Duodenal mucosa (tissue), 2 donors: ENCODE results near the gene RNASE8.

Experiments
- H3K27ac ChIP-seq: one replicate; pipeline ENCODE4 v1.7.0; 2013; ENCODE audit warnings: low read depth, low read length
- H3K27me3 ChIP-seq, 2 donors: one replicate each; pipeline ENCODE4 v1.7.0; 2013; ENCODE audit warnings: low read length in 2 of 2, control low read depth in 1 of 2; ENCODE audit not compliant: insufficient read depth in 2 of 2, control insufficient read depth in 1 of 2
- H3K36me3 ChIP-seq, 2 donors: one replicate each; pipeline ENCODE4 v1.7.0; 2013; ENCODE audit warnings: low read length in 2 of 2, control low read depth in 1 of 2; ENCODE audit not compliant: insufficient read depth in 2 of 2, control insufficient read depth in 1 of 2
- H3K4me1 ChIP-seq, 2 donors: one replicate each; pipeline ENCODE4 v1.7.0; 2013; ENCODE audit warnings: low read length in 2 of 2, control low read depth in 1 of 2; ENCODE audit not compliant: insufficient read depth in 2 of 2, control insufficient read depth in 1 of 2
- H3K4me3 ChIP-seq, 2 donors: one replicate each; pipeline ENCODE4 v1.7.0; 2013; ENCODE audit warnings: low read length in 2 of 2, low read depth in 1 of 2
- H3K9ac ChIP-seq, 2 donors: one replicate each; pipeline ENCODE4 v1.7.0; 2013; ENCODE audit warnings: low read length in 2 of 2, low read depth in 1 of 2
- H3K9me3 ChIP-seq, 2 donors: one replicate each; pipeline ENCODE4 v1.7.0; 2013; ENCODE audit warnings: low read length in 2 of 2, control low read depth in 1 of 2; ENCODE audit not compliant: control insufficient read depth in 1 of 2

The RNASE8 gene

DNA sequence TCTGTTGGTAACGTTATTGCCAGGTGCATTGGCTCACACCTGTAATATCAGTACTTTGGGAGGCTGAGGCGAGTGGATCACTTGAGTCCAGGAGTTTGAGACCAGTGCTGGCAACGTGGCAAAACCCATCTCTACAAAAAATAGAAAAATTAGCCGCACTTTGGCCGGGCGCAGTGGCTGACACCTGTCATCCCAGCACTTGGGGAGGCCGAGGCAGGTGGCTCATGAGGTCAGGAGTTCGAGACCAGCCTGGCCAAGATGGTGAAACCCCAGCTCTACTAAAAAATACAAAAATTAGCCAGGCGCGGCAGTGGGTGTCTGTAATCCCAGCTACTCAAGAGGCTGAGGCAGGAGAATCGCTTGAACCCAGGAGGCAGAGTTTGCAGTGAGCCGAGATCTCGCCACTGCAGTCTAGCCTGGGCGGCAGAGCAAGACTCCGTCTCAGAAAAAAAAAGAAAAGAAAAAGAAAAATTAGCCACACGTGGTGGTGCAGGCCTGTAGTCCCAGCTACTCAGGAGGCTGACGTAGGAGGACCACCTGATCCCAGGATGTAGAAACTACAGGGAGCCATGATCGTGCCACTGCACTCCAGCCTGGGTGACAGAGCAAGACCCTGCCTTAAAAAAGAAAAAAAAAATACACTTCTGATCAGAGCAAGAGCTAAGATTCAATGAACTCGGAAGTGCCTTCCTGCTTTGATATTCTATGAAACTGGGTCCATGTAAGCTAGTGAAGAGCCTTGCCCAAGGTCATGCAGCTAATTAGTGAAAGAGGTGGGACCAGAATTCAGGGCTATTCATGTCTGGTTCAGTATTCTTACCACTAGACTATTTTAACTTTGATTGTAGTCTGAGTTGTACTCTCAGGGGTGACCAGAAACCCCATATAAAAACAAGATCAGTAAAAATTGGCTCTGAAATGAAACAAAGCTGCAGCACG is 4.2 kb upstream of the RNASE8 start:
- Histone ChIP-seq H3K9ac (no peak overlapping the region), H3K27me3 (no peaks in the 10 kb centered on the region), H3K36me3 (no peaks in the 10 kb centered on the region), H3K4me1 (peaks cover 28 to 31% of the 10 kb centered on the region in 2 donors), H3K27ac (no peak overlapping the region), H3K9me3 (no peaks in the 10 kb centered on the region), H3K4me3 (no peak overlapping the region)

DNA sequence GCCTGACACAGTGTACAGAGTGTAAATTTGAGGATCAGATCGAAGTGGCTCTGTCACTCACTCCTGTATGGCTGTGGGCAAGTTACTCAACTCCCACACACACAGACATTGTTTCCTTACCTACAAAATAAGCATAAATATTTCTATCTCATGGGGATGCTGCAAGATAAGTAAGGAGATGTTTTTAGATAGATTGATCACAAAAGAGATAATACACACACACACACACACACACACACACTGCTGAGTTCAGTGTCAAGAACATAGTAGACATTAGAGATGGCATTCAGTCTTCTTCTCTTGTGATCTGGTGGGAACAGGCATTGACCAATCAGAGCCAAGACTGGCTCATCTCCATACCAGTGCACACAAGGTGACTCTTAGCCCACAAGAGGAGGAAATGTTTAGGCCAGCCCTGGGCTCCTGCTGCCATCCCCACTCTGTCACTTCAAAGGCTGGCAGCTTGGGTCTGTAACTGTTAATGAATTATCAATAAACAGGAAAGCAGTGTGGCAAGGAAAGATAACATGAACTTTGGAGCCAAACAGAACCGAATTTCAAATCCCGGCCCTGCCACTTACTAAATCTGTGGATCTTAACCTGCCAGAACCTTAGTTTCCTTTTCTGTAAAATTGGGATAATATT is 3.4 kb upstream of the RNASE8 start:
- Histone ChIP-seq H3K4me1 (peaks cover 28 to 31% of the 10 kb centered on the region in 2 donors), H3K36me3 (no peaks in the 10 kb centered on the region), H3K4me3 (peak overlapping the region in 1 of 2 donors; percentile 27), H3K9me3 (no peaks in the 10 kb centered on the region), H3K27me3 (no peaks in the 10 kb centered on the region), H3K27ac (no peak overlapping the region), H3K9ac (no peak overlapping the region)

GRCh38 chr14:21054768-21055145 is 2.9 kb upstream of the RNASE8 start:
- no peaks in the 10 kb centered on the region for H3K27me3 ChIP-seq
- H3K4me1 ChIP-seq: peaks cover 28 to 31% of the 10 kb centered on the region in 2 donors
- no peak overlapping the region for H3K9ac ChIP-seq
- no peaks in the 10 kb centered on the region for H3K36me3 ChIP-seq
- no peak overlapping the region for H3K27ac ChIP-seq
- H3K9me3 ChIP-seq: no peaks in the 10 kb centered on the region
- peak overlapping the region in 1 of 2 donors; percentile 27 for H3K4me3 ChIP-seq

DNA sequence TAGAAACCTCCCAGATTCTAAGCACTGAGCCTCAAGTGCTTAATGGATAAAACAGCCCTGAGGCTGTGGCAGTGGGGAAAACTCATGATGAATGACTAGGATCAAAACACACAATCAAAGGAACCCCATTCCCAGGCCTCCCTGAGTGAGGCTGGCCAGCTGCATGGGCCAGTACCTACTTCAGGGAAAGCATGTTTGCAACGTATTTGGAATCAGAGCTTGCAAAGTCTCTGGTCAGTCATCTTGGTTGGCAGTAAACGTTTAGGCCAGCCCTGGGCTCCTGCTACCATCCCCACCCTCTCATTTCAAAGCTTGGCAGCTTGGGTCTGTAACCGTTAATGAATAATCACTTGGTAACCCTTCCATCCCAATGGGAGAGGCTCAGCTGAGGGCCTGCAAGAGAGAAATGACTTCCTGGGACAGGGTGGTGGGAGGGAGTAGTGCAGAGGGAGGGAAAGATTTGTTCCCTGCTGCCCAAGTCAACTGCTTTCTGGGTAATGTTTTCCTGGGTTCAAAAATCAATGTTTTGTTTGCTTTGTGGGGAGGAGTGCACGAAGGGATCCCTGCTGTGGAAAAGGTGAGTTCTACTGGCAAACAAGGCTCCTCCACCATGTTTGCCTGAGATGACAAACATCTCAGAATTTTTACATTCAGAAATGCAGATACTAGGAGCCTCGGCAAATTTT is 2.0 kb upstream of the RNASE8 start:
- peak overlapping the region in 1 of 2 donors; percentile 36 for H3K4me3 ChIP-seq
- H3K9ac ChIP-seq: no peak overlapping the region
- peaks cover 31 to 32% of the 10 kb centered on the region in 2 donors for H3K4me1 ChIP-seq
- no peak overlapping the region for H3K27ac ChIP-seq
- no peaks in the 10 kb centered on the region for H3K36me3 ChIP-seq
- no peaks in the 10 kb centered on the region for H3K27me3 ChIP-seq
- no peaks in the 10 kb centered on the region for H3K9me3 ChIP-seq

DNA sequence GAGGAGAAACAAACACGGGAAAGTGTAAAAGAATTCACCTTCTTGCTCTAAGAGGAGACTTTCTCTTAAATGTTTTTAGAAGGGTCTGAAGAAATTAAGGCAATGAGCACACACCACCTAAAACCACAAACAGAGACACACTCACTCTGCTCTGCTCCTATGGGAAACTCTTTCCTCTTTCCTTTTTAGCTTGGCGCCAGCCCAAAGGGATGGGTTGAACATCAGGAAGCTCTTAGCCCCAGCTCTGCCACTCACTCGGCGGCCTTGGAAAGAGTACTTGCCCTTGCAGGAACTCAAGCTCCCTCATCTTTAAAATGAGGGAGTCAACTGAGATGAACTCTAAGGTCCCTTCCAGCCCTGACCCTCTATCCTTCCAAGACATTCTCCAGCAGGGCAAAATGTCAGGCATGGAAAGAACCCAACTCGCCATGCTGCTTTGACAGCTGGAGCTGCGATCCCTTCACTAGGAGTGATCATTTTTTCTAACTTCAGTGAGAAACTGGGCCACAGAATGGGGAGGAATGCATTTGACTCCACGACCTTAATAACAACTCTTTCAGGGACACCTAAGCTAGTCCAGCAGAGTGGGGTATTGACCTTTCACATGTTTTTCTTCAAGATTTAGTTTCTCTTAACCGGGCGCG is 980 bp upstream of the RNASE8 start:
- H3K27me3 ChIP-seq: no peaks in the 10 kb centered on the region
- peaks cover 35 to 37% of the 10 kb centered on the region in 2 donors for H3K4me1 ChIP-seq
- no peak overlapping the region for H3K27ac ChIP-seq
- H3K4me3 ChIP-seq: no peak overlapping the region
- H3K9me3 ChIP-seq: no peaks in the 10 kb centered on the region
- H3K9ac ChIP-seq: no peak overlapping the region
- H3K36me3 ChIP-seq: no peaks in the 10 kb centered on the region

DNA sequence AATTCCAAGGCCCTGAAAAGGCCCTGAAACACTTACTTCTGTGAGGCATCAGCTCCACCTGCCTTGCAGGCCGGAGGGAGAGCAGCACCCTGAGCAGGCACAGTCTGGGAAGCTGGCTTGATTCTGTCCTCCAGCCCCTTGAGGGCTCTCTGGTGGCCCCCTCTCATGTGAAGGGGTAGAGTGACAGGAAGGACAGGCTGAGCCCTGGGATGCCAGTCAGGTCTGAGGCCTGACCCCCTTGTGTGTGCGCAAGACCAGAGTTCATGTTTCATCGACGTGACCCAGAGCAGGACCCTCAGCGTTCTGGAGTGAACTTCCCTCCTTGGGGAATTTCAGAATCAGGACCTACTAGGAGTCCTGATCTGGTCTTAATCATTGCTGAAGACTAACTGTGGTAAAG is 1.3 kb downstream of the RNASE8 start:
- Histone ChIP-seq H3K4me3 (no peak overlapping the region), H3K9ac (no peak overlapping the region), H3K4me1 (peaks cover 31 to 34% of the 10 kb centered on the region in 2 donors), H3K9me3 (no peaks in the 10 kb centered on the region), H3K27ac (no peak overlapping the region), H3K36me3 (no peaks in the 10 kb centered on the region), H3K27me3 (no peaks in the 10 kb centered on the region)

DNA sequence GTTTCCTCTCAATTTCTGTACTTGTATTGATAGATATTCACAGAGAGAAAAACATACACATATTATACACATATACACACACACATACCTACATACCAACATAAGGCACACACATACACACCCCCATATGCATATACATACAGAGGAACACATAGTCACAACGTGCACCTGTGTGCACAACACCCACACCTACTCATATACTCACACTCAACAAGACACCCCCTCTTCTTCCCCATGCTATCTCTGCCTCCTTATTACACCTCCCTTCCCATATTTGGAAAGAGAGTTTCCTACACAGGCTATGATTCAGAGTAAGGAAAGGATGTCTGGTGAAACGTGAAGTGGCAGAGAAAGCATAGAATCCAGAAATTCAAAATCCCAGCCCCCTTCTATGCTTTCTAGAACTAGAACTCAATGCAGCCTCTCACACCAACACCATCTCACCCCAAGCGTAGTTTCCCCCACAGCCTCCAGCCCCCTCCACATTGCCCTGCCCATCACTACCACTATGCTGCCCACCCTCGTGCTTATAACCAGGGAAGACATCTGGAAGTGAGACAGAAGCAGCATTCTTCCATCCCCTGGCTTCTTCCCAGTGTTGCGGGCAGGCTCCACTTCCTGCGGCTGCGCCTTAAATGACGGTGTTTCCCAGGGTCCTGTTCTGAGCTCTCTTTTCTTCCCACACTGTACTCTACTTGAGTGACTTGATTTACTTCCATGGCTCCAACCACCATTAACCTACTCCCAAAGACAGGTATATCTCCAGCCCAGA is 2.4 kb downstream of the RNASE8 start:
- Histone ChIP-seq H3K4me3 (peak overlapping the region in 1 of 2 donors; percentile 13), H3K9me3 (no peaks in the 10 kb centered on the region), H3K4me1 (peaks cover 20 to 23% of the 10 kb centered on the region in 2 donors), H3K9ac (no peak overlapping the region), H3K36me3 (no peaks in the 10 kb centered on the region), H3K27ac (no peak overlapping the region), H3K27me3 (no peaks in the 10 kb centered on the region)

DNA sequence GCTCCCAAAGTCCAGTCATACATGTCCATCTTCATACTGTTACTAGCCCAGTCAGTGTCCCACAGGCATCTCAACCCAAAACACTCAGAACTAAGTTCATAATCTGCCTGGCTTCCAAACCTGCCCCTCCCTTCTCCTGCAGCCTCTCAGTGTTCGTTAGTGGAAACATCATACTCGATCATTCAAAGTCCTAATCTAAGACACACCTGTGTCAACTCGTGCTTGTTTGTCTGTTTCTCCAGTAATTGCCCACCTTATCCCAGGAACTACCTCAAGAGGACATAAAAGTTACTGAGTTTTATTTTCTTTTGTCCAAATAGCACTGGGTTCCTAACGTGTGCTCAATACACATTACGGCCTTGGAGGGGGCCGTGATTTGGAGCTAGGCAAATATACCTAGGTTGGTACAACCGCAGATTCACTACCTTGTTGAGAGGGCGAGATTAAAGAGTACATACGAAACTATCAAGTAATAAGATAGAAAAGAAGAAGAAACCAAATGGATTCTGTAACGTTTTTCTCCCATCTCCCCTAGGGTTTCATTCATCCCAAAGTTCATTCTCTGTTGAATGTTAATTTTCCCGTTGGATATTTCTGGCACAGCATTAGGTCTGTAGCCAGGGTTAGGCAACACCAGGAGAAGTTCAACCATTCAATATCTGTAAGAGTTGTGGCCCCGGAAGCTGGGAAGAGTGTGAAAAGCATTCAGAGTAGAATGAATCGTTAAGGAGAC is 3.2 kb downstream of the RNASE8 start:
- H3K36me3 ChIP-seq: no peaks in the 10 kb centered on the region
- H3K27me3 ChIP-seq: no peaks in the 10 kb centered on the region
- peak overlapping the region in 1 of 2 donors; percentile 13 for H3K4me3 ChIP-seq
- peaks cover 14 to 16% of the 10 kb centered on the region in 2 donors for H3K4me1 ChIP-seq
- no peak overlapping the region for H3K27ac ChIP-seq
- H3K9ac ChIP-seq: no peak overlapping the region
- H3K9me3 ChIP-seq: no peaks in the 10 kb centered on the region

DNA sequence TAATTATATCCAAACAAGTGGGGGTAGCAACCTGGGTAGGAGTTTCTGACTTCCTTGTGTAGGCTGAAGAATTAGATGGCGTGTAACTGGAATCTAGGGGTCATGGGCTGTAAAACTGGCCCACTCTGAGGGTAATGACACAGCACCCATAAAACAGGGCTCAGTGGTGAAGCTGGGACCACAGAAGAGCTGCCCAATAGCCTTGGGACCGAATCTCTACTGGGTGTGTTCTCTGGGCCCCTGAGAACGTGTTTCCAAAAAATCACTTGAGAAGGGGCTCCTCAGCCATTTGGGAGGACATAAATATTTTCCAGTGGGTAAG is 3.7 kb downstream of the RNASE8 start:
- H3K27me3 ChIP-seq: no peaks in the 10 kb centered on the region
- H3K9me3 ChIP-seq: no peaks in the 10 kb centered on the region
- no peak overlapping the region for H3K27ac ChIP-seq
- peaks cover 13% of the 10 kb centered on the region in 2 donors for H3K4me1 ChIP-seq
- H3K36me3 ChIP-seq: no peaks in the 10 kb centered on the region
- H3K9ac ChIP-seq: no peak overlapping the region
- no peak overlapping the region for H3K4me3 ChIP-seq
